Endothelial cell of hepatic sinusoid (primary cell): ENCODE results near the gene ARL10.

Source experiments
- in situ Hi-C: cut with HindIII; loops from 2 replicates; pipeline ENCODE4 v1.10.0; 2017; ENCODE audit warnings: low sequenced_read_pairs

The ARL10 gene

GRCh38 chr5:176361437-176362232 is 3.7 kb upstream of the ARL10 start, which contains the start of gene KIAA1191:
Gene KIAA1191, minus strand, starts transcription at chr5:176361764. Its CDS starts 2,256 bp downstream, at chr5:176359508.
- in situ Hi-C loops = no loop called here

GRCh38 chr5:176362233-176362490 is 3.1 kb upstream of the ARL10 start:
- in situ Hi-C loops = no loop called here

GRCh38 chr5:176364765-176365350 is 429 bp upstream of the ARL10 start:
- in situ Hi-C loops = no loop called here

GRCh38 chr5:176366232-176366894 is 1.1 kb downstream of the ARL10 start:
- in situ Hi-C loops = no loop called here

GRCh38 chr5:176368726-176369125 is 3.4 kb downstream of the ARL10 start:
- in situ Hi-C loops = no loop called here

GRCh38 chr5:176369934-176370711 is 4.8 kb downstream of the ARL10 start:
- in situ Hi-C loops = no loop called here

- in situ Hi-C loops = no loop called here
Observed at GRCh38 chr5:176371621-176372539, 6.6 kb downstream of the ARL10 start.

- in situ Hi-C loops = no loop called here
Observed at GRCh38 chr5:176373100-176373818, 8.0 kb downstream of the ARL10 start.

- in situ Hi-C loops = no loop called here
Observed at GRCh38 chr5:176379881-176380280, 14.6 kb downstream of the ARL10 start.

- in situ Hi-C loops = no loop called here
Observed at GRCh38 chr5:176381423-176381822, 16.1 kb downstream of the ARL10 start.

GRCh38 chr5:176381979-176382378 is 16.7 kb downstream of the ARL10 start:
- in situ Hi-C loops = no loop called here

- in situ Hi-C loops = no loop called here
Observed at GRCh38 chr5:176382721-176383120, 17.4 kb downstream of the ARL10 start.

GRCh38 chr5:176383248-176383905 is 18.1 kb downstream of the ARL10 start:
- in situ Hi-C loops = no loop called here

- in situ Hi-C loops = no loop called here
Observed at GRCh38 chr5:176383961-176384360, 18.7 kb downstream of the ARL10 start.

- in situ Hi-C loops = no loop called here
Observed at GRCh38 chr5:176384366-176384930, 19.2 kb downstream of the ARL10 start.

- in situ Hi-C loops = no loop called here
Observed at GRCh38 chr5:176384991-176385390, 19.7 kb downstream of the ARL10 start.

GRCh38 chr5:176386491-176386890 is 21.2 kb downstream of the ARL10 start:
- in situ Hi-C loops = no loop called here

GRCh38 chr5:176387384-176387925 is 22.2 kb downstream of the ARL10 start:
- in situ Hi-C loops = no loop called here
